ENCODE data around the gene ALG3. TPM values are rescaled to one million over a fixed set of nuclear protein-coding genes. Genes with fewer than 3 reads are reported as not detected.

Gene ALG3
- total RNA-seq, 4 donors from 2014 or later, result 38.9 to 79.5 (median 58.7) TPM

GRCh38 chr3:184238246-184238818 is 10.4 kb downstream of the ALG3 start:
- DNase-seq (ENCODE audit: low spot score in 2 of 2), result no peak
- H3K36me3 ChIP-seq, result peaks cover 0 to 20% (median 7%) of the 10 kb centered on the region in 3 donors
- no peak overlapping the region for H3K4me3 ChIP-seq
- no peak overlapping the region for H3K27ac ChIP-seq
- TF ChIP-seq CTCF (IDR thresholded peaks at IDR 0.05) (no peak), POLR2A (IDR thresholded peaks at IDR 0.05) (no peak), EP300 (IDR thresholded peaks at IDR 0.05) (no peak)
- 61 to 65% methylated on average over 10 to 11 of the region's 13 CpGs for WGBS, 2 donors
- no peaks in the 10 kb centered on the region for H3K9me3 ChIP-seq
- H3K27me3 ChIP-seq, result peaks cover 0 to 21% of the 10 kb centered on the region in 2 donors
- H3K4me1 ChIP-seq, result peaks cover 0 to 10% (median 0%) of the 10 kb centered on the region in 4 donors

- no peak overlapping the region for H3K27ac ChIP-seq
- H3K4me1 ChIP-seq, result peaks cover 0 to 10% (median 0%) of the 10 kb centered on the region in 4 donors
- TF ChIP-seq CTCF (IDR thresholded peaks at IDR 0.05) (no peak), POLR2A (IDR thresholded peaks at IDR 0.05) (no peak), EP300 (IDR thresholded peaks at IDR 0.05) (no peak)
- H3K9me3 ChIP-seq, result no peaks in the 10 kb centered on the region
- WGBS, 2 donors, result 28 to 42% methylated on average over 1 of the region's 1 CpG
- H3K27me3 ChIP-seq, result peaks cover 0 to 26% of the 10 kb centered on the region in 2 donors
- peaks cover 0 to 15% (median 6%) of the 10 kb centered on the region in 3 donors for H3K36me3 ChIP-seq
- no peak for DNase-seq (ENCODE audit: low spot score in 2 of 2)
- H3K4me3 ChIP-seq, result no peak overlapping the region
Observed at GRCh38 chr3:184237807-184238206, 11.0 kb downstream of the ALG3 start.

GRCh38 chr3:184237211-184237610 is 11.6 kb downstream of the ALG3 start:
- TF ChIP-seq POLR2A (IDR thresholded peaks at IDR 0.05) (no peak), EP300 (IDR thresholded peaks at IDR 0.05) (no peak), CTCF (IDR thresholded peaks at IDR 0.05) (no peak)
- Histone ChIP-seq H3K36me3 (peaks cover 0 to 9% (median 0%) of the 10 kb centered on the region in 3 donors), H3K4me3 (no peak overlapping the region), H3K4me1 (peaks cover 0 to 10% (median 0%) of the 10 kb centered on the region in 4 donors), H3K27me3 (peaks cover 0 to 32% of the 10 kb centered on the region in 2 donors), H3K27ac (no peak overlapping the region), H3K9me3 (no peaks in the 10 kb centered on the region)
- no peak for DNase-seq (ENCODE audit: low spot score in 2 of 2)
- 64 to 83% methylated on average over 7 of the region's 7 CpGs for WGBS, 2 donors

- Histone ChIP-seq H3K4me1 (peaks cover 0 to 7% (median 0%) of the 10 kb centered on the region in 4 donors), H3K36me3 (peaks cover 0 to 3% (median 0%) of the 10 kb centered on the region in 3 donors), H3K27ac (no peak overlapping the region), H3K27me3 (peaks cover 0 to 37% of the 10 kb centered on the region in 2 donors), H3K4me3 (no peak overlapping the region), H3K9me3 (no peaks in the 10 kb centered on the region)
- 54 to 80% methylated on average over 3 of the region's 3 CpGs for WGBS, 2 donors
- TF ChIP-seq EP300 (IDR thresholded peaks at IDR 0.05) (no peak), POLR2A (IDR thresholded peaks at IDR 0.05) (no peak)
- DNase-seq (ENCODE audit: low spot score in 2 of 2), result no peak
Observed at GRCh38 chr3:184236636-184237035, 12.1 kb downstream of the ALG3 start.

- H3K27me3 ChIP-seq, result peaks cover 0 to 43% of the 10 kb centered on the region in 2 donors
- H3K4me3 ChIP-seq, result no peak overlapping the region
- no peak for DNase-seq (ENCODE audit: low spot score in 2 of 2)
- H3K36me3 ChIP-seq, result no peaks in the 10 kb centered on the region
- no peak overlapping the region for H3K27ac ChIP-seq
- H3K4me1 ChIP-seq, result peaks cover 0 to 3% (median 0%) of the 10 kb centered on the region in 4 donors
- no peaks in the 10 kb centered on the region for H3K9me3 ChIP-seq
- WGBS, 2 donors, result 35 to 42% methylated on average over 11 to 12 of the region's 14 CpGs
- no peak for TF ChIP-seq POLR2A (IDR thresholded peaks at IDR 0.05)
Observed at GRCh38 chr3:184236033-184236410, 12.7 kb downstream of the ALG3 start.

- peaks cover 0 to 47% of the 10 kb centered on the region in 2 donors for H3K27me3 ChIP-seq
- H3K4me3 ChIP-seq, result no peak overlapping the region
- H3K36me3 ChIP-seq, result no peaks in the 10 kb centered on the region
- no peak for DNase-seq (ENCODE audit: low spot score in 2 of 2)
- TF ChIP-seq EP300 (IDR thresholded peaks at IDR 0.05) (no peak), POLR2A (IDR thresholded peaks at IDR 0.05) (no peak), CTCF (IDR thresholded peaks at IDR 0.05) (no peak)
- no peak overlapping the region for H3K27ac ChIP-seq
- 78 to 80% methylated on average over 4 of the region's 4 CpGs for WGBS, 2 donors
- no peaks in the 10 kb centered on the region for H3K9me3 ChIP-seq
- peaks cover 0 to 6% (median under 1%) of the 10 kb centered on the region in 4 donors for H3K4me1 ChIP-seq
Observed at GRCh38 chr3:184235381-184236032, 13.3 kb downstream of the ALG3 start.

Measured in tibial nerve (tissue), 4 donors.